SH-SY5Y (cell line): ENCODE data around the gene DOCK4.

Experiments
- GATA2 ChIP-seq: IDR thresholded peaks from 2 replicates; pipeline ENCODE4 v1.6.1; 2011; ENCODE audit warnings: mild to moderate bottlenecking, low read depth, low read length
- GATA3 ChIP-seq: IDR thresholded peaks from 2 replicates; pipeline ENCODE4 v1.6.1; 2011; ENCODE audit warnings: low read depth, mild to moderate bottlenecking, low read length, moderate library complexity

DOCK4 gene

GRCh38 chr7:112116358-112116757 is 89.8 kb downstream of the DOCK4 start:
- TF ChIP-seq GATA3 = no peak

DNA sequence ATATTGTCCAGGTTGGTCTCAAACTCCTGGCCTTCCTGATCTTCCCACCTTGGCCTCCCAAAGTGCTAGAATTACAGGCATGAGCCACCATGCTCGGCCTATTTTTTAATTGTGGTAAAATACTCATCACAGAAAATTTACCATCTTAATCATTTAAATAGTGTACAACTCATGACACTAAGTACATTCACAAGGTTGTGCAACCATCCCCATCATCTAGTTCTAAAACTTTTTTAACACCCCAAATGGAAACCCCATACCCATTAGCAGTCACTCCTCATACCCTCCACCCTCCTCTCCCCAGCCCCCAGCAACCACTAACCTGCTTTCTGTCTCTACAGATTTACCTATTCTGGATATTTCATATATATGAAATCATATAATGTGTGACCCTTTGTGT is 90.3 kb downstream of the DOCK4 start:
- TF ChIP-seq GATA2 (no peak), GATA3 (no peak)

- TF ChIP-seq GATA3 (no peak), GATA2 (no peak)
Observed at GRCh38 chr7:112113913-112114575, 92.2 kb downstream of the DOCK4 start.

GRCh38 chr7:112112822-112113255 is 93.4 kb downstream of the DOCK4 start:
- TF ChIP-seq GATA3 (no peak), GATA2 (no peak)

DNA sequence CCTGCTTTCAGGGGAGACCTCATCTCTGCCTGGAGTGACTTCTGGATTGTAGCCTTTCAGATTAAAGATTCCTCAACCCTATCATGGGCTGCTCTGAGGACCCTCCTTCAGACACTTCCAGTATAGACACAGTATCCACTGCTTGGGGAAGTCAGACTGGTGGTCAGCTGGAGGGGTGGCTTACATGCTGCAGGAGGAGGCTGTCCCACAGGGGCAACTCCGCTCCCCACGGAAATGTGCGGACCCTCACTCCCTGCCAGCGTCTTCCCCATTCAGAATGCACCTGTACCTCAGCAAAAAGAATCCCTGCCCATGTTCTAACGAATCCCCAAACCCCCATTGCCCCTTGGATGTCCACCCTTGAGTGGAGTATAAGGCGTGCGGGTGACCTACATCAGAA is 95.5 kb downstream of the DOCK4 start:
- TF ChIP-seq GATA2 = no peak
- no peak for TF ChIP-seq GATA3

DNA sequence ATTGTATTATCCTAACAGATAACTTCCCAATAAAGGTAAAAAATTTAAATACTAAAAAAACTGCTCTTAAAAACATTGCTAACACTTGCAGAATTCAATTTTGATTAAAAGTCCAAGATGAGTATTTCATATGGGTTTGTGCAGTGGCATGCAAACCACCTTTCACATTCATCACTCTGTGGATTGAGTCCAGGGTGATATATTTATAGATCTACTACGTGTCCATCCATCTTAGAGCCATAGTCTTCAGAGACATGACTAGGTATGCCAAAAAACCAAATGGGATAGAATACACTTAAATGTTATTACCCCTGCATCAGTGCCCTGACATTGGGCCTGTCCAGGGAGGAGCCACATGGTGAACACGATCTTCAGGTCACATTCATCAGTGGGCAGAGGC is 96.0 kb downstream of the DOCK4 start:
- TF ChIP-seq GATA3 (no peak), GATA2 (no peak)

- TF ChIP-seq GATA2 = no peak
- TF ChIP-seq GATA3 = no peak
Observed at GRCh38 chr7:112108981-112109380, 97.2 kb downstream of the DOCK4 start.

- TF ChIP-seq GATA3 (no peak), GATA2 (no peak)
Observed at GRCh38 chr7:112105584-112106530, 100.3 kb downstream of the DOCK4 start.

- TF ChIP-seq GATA3 = no peak
- TF ChIP-seq GATA2 = no peak
Observed at GRCh38 chr7:112104120-112104519, 102.1 kb downstream of the DOCK4 start.

- TF ChIP-seq GATA2 (no peak), GATA3 (no peak)
Observed at GRCh38 chr7:112103246-112103645, 103.0 kb downstream of the DOCK4 start.

DNA sequence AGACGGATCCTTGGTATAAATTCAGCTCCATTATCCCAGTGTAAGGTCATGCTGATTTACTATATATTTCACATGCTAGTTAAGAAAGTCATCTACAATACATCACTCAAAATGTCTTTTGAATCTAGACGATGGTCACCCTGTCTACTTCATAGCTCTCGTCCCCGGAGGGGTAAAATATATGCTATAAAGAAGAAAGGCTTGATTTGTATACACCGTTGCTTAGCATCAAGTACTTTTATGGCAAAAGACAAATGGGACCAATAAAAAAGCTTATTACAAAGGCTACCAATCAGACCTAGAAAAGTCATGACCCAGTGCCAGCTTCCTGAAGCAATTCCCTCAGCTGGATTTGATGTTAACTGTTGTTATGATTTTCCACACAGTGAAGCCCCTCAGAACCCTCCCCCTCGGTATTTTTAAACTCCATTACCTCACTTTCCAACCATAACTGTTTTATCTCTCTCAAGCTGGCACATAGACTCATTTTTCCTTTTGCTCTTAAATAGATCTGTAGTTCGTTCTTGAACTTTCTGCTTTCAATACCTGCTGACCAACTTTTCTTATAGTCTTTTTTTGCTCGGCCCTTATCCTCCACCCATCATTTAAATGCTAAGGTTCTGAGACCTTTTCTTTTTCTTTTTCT is 104.9 kb downstream of the DOCK4 start:
- TF ChIP-seq GATA2 (no peak), GATA3 (no peak)

GRCh38 chr7:112097524-112097923 is 108.7 kb downstream of the DOCK4 start:
- TF ChIP-seq GATA2 (no peak), GATA3 (no peak)

DNA sequence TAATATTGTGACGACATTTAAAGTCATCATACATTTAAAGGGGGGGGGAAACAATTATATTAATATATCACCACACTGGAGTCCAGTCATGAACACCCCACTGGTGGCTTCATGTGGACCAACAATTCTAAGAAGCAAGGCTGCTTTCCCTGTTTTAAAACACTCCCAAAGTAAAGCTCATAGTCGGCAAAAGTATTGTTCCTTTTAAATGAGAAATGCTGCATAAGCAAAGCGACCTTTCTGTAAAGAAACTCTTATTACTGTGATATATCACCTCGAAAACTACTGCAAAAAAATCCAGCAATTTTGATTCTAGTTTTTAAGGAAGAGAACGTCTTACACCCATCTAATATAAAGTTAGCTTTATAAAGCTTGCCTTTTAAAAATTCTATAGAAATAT is 112.8 kb downstream of the DOCK4 start:
- TF ChIP-seq GATA3 (no peak), GATA2 (no peak)

DNA sequence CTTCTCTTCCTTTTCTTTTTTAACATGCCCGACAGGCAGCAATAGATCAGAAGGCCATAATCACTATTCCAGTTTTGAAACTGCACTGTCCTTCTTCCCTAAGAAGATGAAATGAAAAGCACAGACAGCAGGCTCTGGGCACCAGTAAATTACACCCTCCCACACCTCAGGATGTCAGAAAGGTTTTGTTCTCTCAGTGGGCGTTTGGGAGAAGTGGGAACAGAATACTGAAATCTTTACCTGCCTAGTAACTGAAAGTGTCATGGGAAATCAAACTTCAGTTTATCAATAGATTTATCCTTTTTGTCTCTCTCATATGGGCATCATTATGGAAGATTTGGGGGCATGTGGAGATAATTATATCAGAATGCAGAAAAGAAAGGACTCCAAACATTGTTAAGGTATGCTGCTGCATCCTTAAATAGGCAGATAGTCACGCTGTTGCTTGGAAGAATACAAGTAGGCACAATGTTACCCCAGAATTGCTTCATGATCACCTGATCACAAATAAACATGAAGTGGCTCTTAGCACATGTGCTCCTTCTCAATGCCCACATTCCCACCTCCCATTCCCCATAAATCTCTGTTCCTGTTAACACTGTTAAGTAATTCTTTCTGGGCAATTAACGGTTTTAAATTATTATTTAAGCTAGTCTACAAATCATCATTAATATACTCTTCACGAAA is 113.3 kb downstream of the DOCK4 start:
- TF ChIP-seq GATA2 (no peak), GATA3 (no peak)

DNA sequence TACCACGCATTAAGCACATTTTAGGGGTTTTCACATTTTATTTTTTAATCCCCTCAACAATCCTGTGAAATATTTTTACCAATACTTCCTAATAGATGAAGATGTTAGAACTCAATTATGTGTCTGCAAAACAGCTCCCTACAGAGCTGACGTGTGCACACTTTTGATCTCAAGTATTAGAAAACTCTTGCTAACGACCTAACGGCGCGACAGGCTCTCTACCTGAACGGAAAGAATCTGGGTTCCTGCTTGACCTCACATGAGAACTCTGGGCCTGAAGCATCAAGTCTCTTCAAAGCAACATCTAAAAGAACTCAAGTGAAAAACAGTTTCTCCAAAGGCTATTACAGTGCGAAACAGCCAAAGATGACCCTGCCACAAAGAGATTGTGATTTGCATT is 113.9 kb downstream of the DOCK4 start:
- TF ChIP-seq GATA3 (no peak), GATA2 (no peak)

DNA sequence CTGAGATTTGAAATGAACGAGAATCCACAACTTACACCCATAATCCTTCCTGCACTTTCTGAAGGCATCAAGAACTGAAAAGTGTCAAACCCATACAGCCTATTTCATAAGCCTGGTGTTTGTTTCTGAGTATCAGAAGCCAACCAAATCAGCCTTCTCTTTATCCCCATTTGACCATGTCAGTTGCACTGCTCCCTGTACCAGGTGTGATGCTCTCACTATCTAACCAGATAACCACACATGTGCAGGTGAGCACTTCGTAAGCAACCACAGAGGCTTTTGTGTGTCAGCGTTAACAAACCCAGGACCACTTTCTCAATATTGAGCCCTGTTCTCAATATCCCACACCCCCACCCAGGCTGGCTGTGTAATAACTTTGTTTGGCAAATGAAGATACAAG is 114.4 kb downstream of the DOCK4 start:
- no peak for TF ChIP-seq GATA2
- no peak for TF ChIP-seq GATA3
